Measurements from ENCODE around the gene CHTF18.
"Not testable (repeated sequence)": the region's sequence is repeated elsewhere in the genome, so short reads cannot be mapped to it uniquely, and the experiment has no call there.

CHTF18 gene

GRCh38 chr16:751152-752006 is 37.0 kb upstream of the CHTF18 start:
- H3K4me3 ChIP-seq (ENCODE audit: low read depth, low read length) = no peak overlapping the region
- no peak for TF ChIP-seq CTCF (IDR thresholded peaks at IDR 0.05; ENCODE audit: low read depth, low read length)

GRCh38 chr16:752007-752312 is 36.5 kb upstream of the CHTF18 start:
- no peak overlapping the region for H3K4me3 ChIP-seq (ENCODE audit: low read depth, low read length)
- TF ChIP-seq CTCF (IDR thresholded peaks at IDR 0.05; ENCODE audit: low read depth, low read length) = no peak

GRCh38 chr16:754121-754607 is 34.3 kb upstream of the CHTF18 start:
- H3K4me3 ChIP-seq (ENCODE audit: low read depth, low read length) = not testable (repeated sequence)

- H3K4me3 ChIP-seq (ENCODE audit: low read depth, low read length) = no peak overlapping the region
- no peak for TF ChIP-seq CTCF (IDR thresholded peaks at IDR 0.05; ENCODE audit: low read depth, low read length)
These were observed 33.8 kb upstream of the CHTF18 start for GRCh38 chr16:754656-755055.

GRCh38 chr16:756428-756827 is 32.0 kb upstream of the CHTF18 start:
- no peak overlapping the region for H3K4me3 ChIP-seq (ENCODE audit: low read depth, low read length)
- no peak for TF ChIP-seq CTCF (IDR thresholded peaks at IDR 0.05; ENCODE audit: low read depth, low read length)

GRCh38 chr16:759110-759910 is 29.1 kb upstream of the CHTF18 start:
- H3K4me3 ChIP-seq (ENCODE audit: low read depth, low read length) = no peak overlapping the region
- TF ChIP-seq CTCF (IDR thresholded peaks at IDR 0.05; ENCODE audit: low read depth, low read length) = no peak

GRCh38 chr16:760065-760464 is 28.4 kb upstream of the CHTF18 start:
- no peak overlapping the region for H3K4me3 ChIP-seq (ENCODE audit: low read depth, low read length)
- TF ChIP-seq CTCF (IDR thresholded peaks at IDR 0.05; ENCODE audit: low read depth, low read length) = no peak

Measured in WI38 (cell line).